GM06990 (cell line): ENCODE data around the gene ARHGAP22.

ENCODE experiments used
- DNase-seq: peaks from one replicate; pipeline ENCODE4 v3.0.0-alpha.2; 2011; ENCODE audit not compliant: insufficient read length; ENCODE audit errors: extremely low read depth
- H3K27me3 ChIP-seq: replicated peaks from 2 replicates; pipeline ENCODE4 v1.6.0; 2011; ENCODE audit warnings: low read length; ENCODE audit not compliant: control insufficient read depth, insufficient read depth
- H3K36me3 ChIP-seq: 2 replicates; pipeline ENCODE4 v1.5.1; 2011; ENCODE audit warnings: low read length; ENCODE audit not compliant: control insufficient read depth, insufficient read depth
- H3K4me3 ChIP-seq: replicated peaks from 2 replicates; pipeline ENCODE4 v1.5.1; 2011; ENCODE audit warnings: low read depth, mild to moderate bottlenecking, control low read depth, low read length
- CTCF ChIP-seq: IDR thresholded peaks from 2 replicates; pipeline ENCODE4 v1.5.1; 2011; ENCODE audit warnings: low read length, control low read depth, mild to moderate bottlenecking, inconsistent platforms; ENCODE audit not compliant: insufficient read depth, poor library complexity, severe bottlenecking

The ARHGAP22 gene

GRCh38 chr10:48627984-48628609, 23.2 kb upstream of the ARHGAP22 start:
- DNase-seq = no peak
- H3K36me3 ChIP-seq = no peaks in the 10 kb centered on the region
- no peak for TF ChIP-seq CTCF
- no peak overlapping the region for H3K4me3 ChIP-seq
- H3K27me3 ChIP-seq = no peaks in the 10 kb centered on the region

GRCh38 chr10:48626986-48627731, 22.3 kb upstream of the ARHGAP22 start:
- no peak for DNase-seq
- Histone ChIP-seq H3K27me3 (no peaks in the 10 kb centered on the region), H3K4me3 (no peak overlapping the region), H3K36me3 (no peaks in the 10 kb centered on the region)
- TF ChIP-seq CTCF = no peak

- TF ChIP-seq CTCF = no peak
These were observed 21.6 kb upstream of the ARHGAP22 start for GRCh38 chr10:48626447-48626846.

GRCh38 chr10:48625826-48626134, 20.9 kb upstream of the ARHGAP22 start:
- TF ChIP-seq CTCF = no peak
- no peaks in the 10 kb centered on the region for H3K36me3 ChIP-seq
- H3K27me3 ChIP-seq = no peaks in the 10 kb centered on the region
- no peak for DNase-seq
- no peak overlapping the region for H3K4me3 ChIP-seq

More at GRCh38 chr10:48626447-48626846, 21.6 kb upstream of the ARHGAP22 start:
- no peaks in the 10 kb centered on the region for H3K36me3 ChIP-seq
- no peak for DNase-seq
- H3K4me3 ChIP-seq = no peak overlapping the region
- H3K27me3 ChIP-seq = no peaks in the 10 kb centered on the region

GRCh38 chr10:48623607-48624132, 18.8 kb upstream of the ARHGAP22 start:
- H3K36me3 ChIP-seq = no peaks in the 10 kb centered on the region
- no peaks in the 10 kb centered on the region for H3K27me3 ChIP-seq
- DNase-seq = no peak
- no peak overlapping the region for H3K4me3 ChIP-seq
- TF ChIP-seq CTCF = no peak
